Stimulated activated CD8-positive, alpha-beta memory T cell treated with anti-CD3 and anti-CD28 coated beads, Interleukin-12 subunit alpha, Interleukin-12 subunit beta, amount 100 ng/mL, for 24 hours (primary cell): Measurements from ENCODE around the gene REEP1.

Source experiments
- DNase-seq: peaks from one replicate; pipeline ENCODE4 v3.0.0-alpha.2; 2020; ENCODE audit errors: extremely low read depth

The REEP1 gene, protein sequence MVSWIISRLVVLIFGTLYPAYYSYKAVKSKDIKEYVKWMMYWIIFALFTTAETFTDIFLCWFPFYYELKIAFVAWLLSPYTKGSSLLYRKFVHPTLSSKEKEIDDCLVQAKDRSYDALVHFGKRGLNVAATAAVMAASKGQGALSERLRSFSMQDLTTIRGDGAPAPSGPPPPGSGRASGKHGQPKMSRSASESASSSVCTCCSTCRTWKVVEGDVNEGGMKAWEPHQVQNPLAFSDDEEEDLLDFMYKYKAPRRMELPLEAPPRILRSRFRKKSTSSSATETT

DNA sequence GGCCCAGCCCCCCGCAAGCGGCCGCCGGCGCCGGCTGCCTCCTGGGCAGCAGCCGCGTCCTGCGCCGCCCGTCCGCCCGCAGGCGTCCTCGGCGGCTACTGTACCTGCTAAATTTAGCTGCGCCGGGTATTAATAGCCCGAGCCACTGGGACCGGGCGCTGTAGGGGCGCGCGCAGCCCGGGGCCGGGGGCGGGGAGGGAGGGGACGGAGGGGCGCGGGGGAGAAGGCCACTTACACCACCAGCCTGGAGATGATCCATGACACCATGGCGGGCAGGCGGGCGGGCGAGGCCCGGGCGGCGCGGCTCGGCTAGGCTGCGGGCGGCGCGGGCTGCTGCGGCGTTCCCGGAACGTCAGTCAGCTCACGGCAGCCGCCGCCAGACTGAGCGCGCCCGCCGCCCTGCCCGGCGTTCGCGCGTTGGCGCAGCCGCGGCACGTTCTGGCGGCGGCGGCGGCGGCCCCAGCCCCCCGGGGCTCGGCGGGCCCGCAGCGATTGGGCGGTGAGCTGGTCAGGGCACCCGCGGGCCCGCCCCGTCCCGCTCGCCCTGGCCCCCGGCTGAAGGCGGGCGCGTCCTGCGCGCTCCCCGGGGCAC, at the start of gene REEP1:
TSS of gene REEP1 (minus strand) at position 383 of the 592 bp plus-strand sequence. CDS start at position 267, 116 bp downstream.
- DNase-seq: no peak

- DNase-seq: no peak
These were observed 46.4 kb upstream of the REEP1 start for GRCh38 chr2:86383844-86384243.

DNA sequence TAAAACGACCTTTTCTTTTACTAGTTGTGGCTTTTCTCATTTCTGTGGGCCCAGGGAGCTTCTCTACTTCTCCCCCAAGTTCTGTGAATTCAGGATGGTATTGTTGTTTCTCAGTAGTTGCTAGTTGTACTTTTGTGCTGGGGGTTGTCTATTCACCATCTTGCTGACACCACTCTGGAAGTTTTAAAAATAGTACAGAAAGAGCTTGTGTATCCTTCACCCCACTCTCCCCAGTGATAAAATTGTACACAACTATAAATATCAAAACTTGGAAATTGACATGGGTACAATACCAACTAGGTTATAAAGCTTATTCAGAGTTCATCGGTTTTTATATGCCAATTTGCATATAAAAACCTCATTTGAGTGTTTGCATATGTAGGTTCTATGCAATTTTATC, 45.3 kb upstream of the REEP1 start:
- no peak for DNase-seq

DNA sequence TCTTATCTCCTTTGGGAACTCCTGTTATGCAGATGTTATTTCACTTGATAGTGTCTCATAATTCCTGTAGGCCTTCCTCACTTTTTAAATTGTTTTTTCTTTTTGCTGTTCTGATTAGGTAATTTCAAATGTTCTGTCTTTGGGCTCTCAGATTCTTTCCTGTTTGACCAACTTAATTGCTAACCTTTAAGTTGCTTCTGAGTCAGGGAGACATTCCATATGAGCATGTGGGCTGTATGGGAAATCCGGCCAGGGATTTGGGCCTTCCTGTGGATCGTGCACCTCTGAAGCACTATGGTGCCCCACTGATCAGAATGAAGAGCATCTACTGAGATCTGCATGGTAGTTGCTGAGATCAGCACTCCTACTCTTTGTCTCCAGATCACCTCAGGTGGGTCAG, 44.7 kb upstream of the REEP1 start:
- DNase-seq: no peak

- DNase-seq: no peak
These were observed 41.0 kb upstream of the REEP1 start for GRCh38 chr2:86378469-86378868.

DNA sequence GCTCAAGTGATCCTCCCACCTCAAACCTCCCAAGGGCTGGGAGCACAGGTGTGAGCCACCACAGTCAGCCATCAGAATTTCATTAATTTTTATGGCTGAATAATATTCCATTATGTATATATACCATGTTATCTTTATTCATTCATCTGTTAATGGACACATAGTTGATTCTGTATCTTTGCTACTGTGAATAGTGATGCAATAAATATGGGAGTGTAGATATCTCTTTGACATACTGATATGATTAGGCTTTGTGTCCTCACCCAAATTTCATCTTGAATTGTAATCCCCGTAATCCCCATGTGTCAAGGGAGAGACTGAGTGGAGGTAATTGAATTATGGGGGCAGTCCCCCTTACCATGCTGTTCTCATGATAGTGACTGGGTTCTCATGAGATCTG, 38.2 kb upstream of the REEP1 start:
- DNase-seq: no peak

- DNase-seq: no peak
These were observed 35.4 kb upstream of the REEP1 start for GRCh38 chr2:86372641-86373502.

DNA sequence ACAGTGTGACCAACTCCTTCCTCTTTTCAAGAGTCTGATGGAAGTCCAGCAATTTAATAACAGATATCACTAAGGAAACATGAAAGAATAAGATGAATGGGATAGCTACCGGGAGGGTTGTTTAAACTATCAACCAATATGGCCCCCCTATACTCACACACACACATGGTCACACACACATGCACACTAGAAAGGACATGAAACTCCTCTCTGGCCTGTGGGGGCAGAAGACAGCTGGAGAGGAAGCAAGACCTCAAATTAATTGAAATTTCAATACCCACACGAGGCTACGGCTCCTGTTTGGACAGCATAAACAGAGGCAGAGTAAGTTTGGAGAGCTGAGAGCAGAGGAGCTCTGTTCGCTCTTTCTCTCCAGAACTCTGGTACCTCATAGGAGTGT, 34.7 kb upstream of the REEP1 start:
- no peak for DNase-seq

GRCh38 chr2:86371527-86371926, 34.1 kb upstream of the REEP1 start:
- DNase-seq: no peak

GRCh38 chr2:86370579-86370978, 33.2 kb upstream of the REEP1 start:
- DNase-seq: no peak

DNA sequence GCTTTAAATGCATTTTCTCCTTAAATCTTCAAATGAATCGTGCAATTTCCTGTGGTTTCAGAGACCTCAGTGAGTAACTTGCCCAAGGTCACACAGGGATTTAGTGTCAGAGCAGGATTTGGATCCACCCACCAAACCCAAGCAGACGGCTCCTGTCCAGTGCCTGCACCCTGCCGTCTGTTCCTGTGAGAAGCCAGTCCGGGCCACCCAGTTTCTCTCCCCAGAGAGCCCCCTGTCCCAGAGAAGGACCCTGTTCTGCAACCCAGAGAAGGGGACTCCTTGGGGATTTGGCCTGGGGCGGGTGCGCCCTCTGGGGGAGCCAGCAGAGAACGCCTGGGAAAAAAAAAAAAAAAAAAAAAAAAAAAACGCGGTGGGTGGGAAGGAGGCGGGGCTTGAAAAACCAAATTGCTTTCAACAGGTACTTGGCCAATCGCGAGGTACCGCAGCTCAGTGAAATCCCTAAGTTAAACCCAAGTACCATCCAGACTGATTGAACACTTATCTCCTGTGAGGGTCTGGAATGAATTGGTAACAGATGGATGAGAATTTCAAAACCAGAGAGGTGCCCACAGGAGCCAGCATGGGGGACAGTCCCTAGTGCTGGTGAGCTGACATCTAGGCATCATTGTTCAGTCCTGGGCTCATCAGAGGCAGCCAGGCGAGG, 30.9 kb upstream of the REEP1 start:
- DNase-seq: peak; percentile 1

DNA sequence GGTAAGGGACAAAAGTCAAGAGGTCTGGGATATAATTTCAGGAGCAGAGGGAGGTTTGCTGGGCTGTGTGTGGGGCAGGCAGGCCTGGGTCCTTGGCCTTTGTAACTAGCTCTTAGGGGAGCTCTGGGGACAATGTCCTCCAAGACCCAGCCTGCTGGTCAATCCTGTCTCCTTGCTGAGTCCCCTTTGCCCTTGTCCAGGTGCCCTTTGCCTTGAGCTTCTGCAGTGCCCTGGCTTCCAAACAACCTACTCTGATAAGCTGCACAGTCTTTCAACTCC, 30.0 kb upstream of the REEP1 start:
- DNase-seq: no peak

GRCh38 chr2:86366651-86367498, 29.4 kb upstream of the REEP1 start:
- no peak for DNase-seq

DNA sequence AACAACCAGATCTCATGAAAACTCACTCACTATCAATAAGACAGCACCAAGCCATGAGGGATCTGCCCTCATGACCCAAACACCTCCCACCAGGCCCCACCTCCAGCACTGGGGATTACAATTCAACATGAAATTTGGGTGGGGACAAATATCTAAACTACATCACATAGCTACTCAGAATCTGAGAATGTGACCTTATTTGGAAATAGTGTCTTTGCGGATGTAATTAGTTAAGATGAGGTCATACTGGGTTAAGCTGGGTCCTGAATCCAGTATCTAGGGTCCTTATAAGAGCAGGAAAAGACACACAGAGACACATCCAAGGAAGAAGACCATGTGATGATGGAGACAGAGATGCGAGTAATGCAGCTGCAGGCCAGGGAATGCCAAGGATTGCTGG, 27.5 kb upstream of the REEP1 start:
- DNase-seq: no peak

- DNase-seq: no peak
These were observed 23.4 kb upstream of the REEP1 start for GRCh38 chr2:86360776-86361175.

DNA sequence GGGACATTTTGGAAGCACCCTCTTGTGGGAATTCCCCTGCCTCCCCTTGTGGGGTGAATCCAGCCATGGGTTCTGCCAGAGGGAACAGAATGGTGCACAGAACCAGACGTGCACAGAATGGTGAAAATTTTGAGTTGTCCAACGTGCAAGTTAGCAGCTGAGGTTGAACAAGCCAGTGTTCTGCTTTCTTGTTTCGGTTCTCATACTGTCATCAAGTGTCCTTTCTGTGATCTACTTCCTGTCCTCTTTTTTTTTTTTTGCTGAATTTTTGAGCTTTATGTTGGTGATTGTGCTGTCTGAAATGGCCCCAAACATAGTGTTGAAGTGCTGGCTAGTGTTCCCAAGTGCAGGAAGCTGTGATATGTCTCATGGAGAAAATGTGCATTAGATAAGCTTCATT, 21.5 kb upstream of the REEP1 start:
- DNase-seq: no peak

DNA sequence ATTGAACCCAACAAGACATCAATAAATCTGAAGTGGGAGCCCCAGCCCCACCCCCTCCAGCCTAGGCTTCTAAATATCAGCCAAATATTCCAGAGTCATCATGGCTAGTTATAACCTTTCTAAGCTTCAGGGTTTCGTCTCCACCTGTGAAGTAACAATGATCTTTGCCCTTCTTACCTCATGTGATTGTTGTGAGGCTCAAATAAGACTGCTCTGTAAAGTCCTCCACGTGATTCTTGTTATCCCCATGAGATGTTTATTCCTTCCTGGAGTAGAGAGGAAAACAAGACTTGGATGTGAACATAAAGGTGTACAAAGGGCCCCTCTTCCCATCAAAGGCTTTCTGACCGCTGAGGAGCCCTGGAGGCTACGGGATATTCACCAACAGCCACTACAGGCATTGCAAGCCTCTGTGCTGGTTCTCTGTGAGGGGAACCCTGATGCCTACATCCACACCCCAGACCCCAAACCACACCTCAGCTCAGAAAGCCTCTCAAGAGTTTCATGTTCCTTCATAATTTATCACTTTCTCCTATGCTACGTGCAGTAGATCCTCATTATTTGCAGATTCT, 20.1 kb upstream of the REEP1 start:
- no peak for DNase-seq

- no peak for DNase-seq
These were observed 15.3 kb upstream of the REEP1 start for GRCh38 chr2:86352727-86353221.

DNA sequence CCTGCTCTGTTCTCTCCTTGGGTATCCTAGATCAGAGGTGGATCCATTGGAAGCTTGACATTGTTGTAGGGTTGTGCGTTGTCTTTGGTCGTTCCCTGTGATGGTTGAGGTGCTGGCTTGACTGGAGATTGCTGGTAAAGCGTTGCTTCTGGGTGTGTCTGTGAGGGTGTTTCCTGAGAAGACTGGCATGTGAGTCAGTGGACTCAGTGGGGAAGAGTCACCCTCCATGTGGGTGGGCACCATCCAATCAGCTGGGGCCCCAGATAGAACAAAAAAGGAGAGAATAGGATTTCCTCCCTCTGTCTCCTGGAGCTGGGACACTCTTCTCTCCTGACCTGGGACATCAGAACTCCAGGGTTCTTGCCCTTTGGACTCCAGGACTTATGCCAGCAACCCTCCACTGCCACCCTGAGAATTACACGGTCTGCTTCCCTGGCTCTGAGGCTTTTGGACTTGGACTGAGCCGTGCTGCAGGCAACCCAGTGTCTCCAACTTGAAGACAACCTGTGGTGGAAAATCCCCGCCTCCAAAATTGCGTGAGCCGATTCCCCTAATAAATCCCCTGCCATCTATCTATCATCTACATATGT, 14.8 kb upstream of the REEP1 start:
- no peak for DNase-seq

GRCh38 chr2:86350751-86351150, 13.3 kb upstream of the REEP1 start:
- DNase-seq: no peak

GRCh38 chr2:86347401-86347800, 10.0 kb upstream of the REEP1 start:
- no peak for DNase-seq
